SK-N-SH (cell line): ENCODE measurements around the gene ZNF735. TPM values are rescaled to one million over a fixed set of nuclear protein-coding genes. Genes with fewer than 3 reads are reported as not detected.
"Not testable (repeated sequence)": the region's sequence is repeated elsewhere in the genome, so short reads cannot be mapped to it uniquely, and the experiment has no call there.

Experiments used
- CTCF ChIA-PET: fragments of 300-600, 350-600 bp; formaldehyde crosslinking; extraction: SDS; loops from one replicate; lab custom pipeline; 2021; lab: Yijun Ruan, JAX
- POLR2A ChIA-PET: fragments of 350-600 bp; sonication (Branson Sonifier 250); formaldehyde crosslinking; extraction: SDS; loops from one replicate; lab custom pipeline; 2020; ENCODE audit warnings: antibody characterized with exemption, inconsistent platforms; lab: Yijun Ruan, JAX
- DNase-seq: peaks from one replicate; pipeline ENCODE4 v3.0.0; 2012
- H2AFZ ChIP-seq: fragments of 200-600 bp; sonication (generic); 2 replicates; pipeline ENCODE4 v1.8.1; 2016; ENCODE audit warnings: antibody characterized with exemption, mild to moderate bottlenecking, low read depth
- H3F3A ChIP-seq: fragments of 200-600 bp; sonication (generic); replicated peaks from 2 replicates; pipeline ENCODE3; 2016; ENCODE audit warnings: antibody characterized with exemption, mild to moderate bottlenecking; ENCODE audit not compliant: insufficient read depth
- H3K27ac ChIP-seq, 2 experiments: fragments of 200-500 bp in 1 of 2; fragments of 200-600 bp in 1 of 2; sonication (Bioruptor generic) in 1 of 2; sonication (generic), shearing (Covaris generic) in 1 of 2; 2 replicates each; pipeline versions ENCODE4 v1.5.1 to v1.6.1; 2014 to 2016; ENCODE audit warnings: low read depth in 2 of 2, inconsistent platforms in 1 of 2, low read length in 1 of 2, mild to moderate bottlenecking in 1 of 2, mixed read lengths in 1 of 2
- H3K27me3 ChIP-seq: fragments of 200-600 bp; sonication (generic), shearing (Covaris generic); 2 replicates; pipeline ENCODE4 v1.6.1; 2016; ENCODE audit warnings: mixed run types; ENCODE audit not compliant: insufficient read depth
- H3K36me3 ChIP-seq, 2 experiments: fragments of 200-500 bp in 1 of 2; fragments of 200-600 bp in 1 of 2; sonication (Bioruptor generic) in 1 of 2; sonication (generic) in 1 of 2; replicated peaks in 1 of 2; 2 replicates each; pipeline versions ENCODE3 to v1.5.1; 2014 to 2016; ENCODE audit warnings: low read length in 1 of 2, mild to moderate bottlenecking in 1 of 2; ENCODE audit not compliant: insufficient read depth in 2 of 2, control insufficient read depth in 1 of 2
- H3K4me1 ChIP-seq, 2 experiments: fragments of 200-500 bp in 1 of 2; fragments of 200-600 bp in 1 of 2; sonication (Bioruptor generic) in 1 of 2; sonication (generic), shearing (Covaris generic) in 1 of 2; 2 replicates each; pipeline versions ENCODE4 v1.5.1 to v1.6.1; 2014 to 2016; ENCODE audit warnings: low read depth in 1 of 2, low read length in 1 of 2, mixed run types in 1 of 2; ENCODE audit not compliant: insufficient read depth in 2 of 2, control insufficient read depth in 1 of 2
- H3K4me2 ChIP-seq: fragments of 200-600 bp; sonication (generic), shearing (Covaris generic); 2 replicates; pipeline ENCODE4 v1.6.1; 2017; ENCODE audit warnings: mixed run types
- H3K4me3 ChIP-seq, 2 experiments: fragments of 200-500 bp in 1 of 2; fragments of 200-600 bp in 1 of 2; sonication (Bioruptor generic) in 1 of 2; sonication (generic), shearing (Covaris generic) in 1 of 2; 2 replicates each; pipeline versions ENCODE4 v1.5.1 to v1.8.1; 2014 to 2016; ENCODE audit warnings: low read depth in 2 of 2, inconsistent platforms in 1 of 2, low read length in 1 of 2, mild to moderate bottlenecking in 1 of 2, mixed read lengths in 1 of 2, moderate library complexity in 1 of 2
- H3K79me2 ChIP-seq: fragments of 200-600 bp; sonication (generic); 2 replicates; pipeline ENCODE4 v1.8.1; 2017; ENCODE audit warnings: mild to moderate bottlenecking; ENCODE audit not compliant: insufficient read depth
- H3K9ac ChIP-seq: fragments of 200-600 bp; sonication (generic); 2 replicates; pipeline ENCODE4 v1.6.1; 2017; ENCODE audit warnings: mixed run types
- H3K9me2 ChIP-seq: fragments of 200-600 bp; sonication (generic); 2 replicates; pipeline ENCODE4 v1.6.1; 2017; ENCODE audit warnings: mixed run types
- H3K9me3 ChIP-seq: fragments of 200-600 bp; sonication (generic); 2 replicates; pipeline ENCODE4 v1.6.1; 2017; ENCODE audit warnings: mixed run types, mild to moderate bottlenecking, moderate library complexity
- H4K20me1 ChIP-seq: fragments of 200-600 bp; sonication (generic); 2 replicates; pipeline ENCODE4 v1.6.1; 2017; ENCODE audit warnings: mild to moderate bottlenecking, mixed run types; ENCODE audit not compliant: insufficient read depth
- EZH2phosphoT487 ChIP-seq: fragments of 200-600 bp; sonication (generic); IDR thresholded peaks from 2 replicates; pipeline ENCODE4 v1.6.1; 2017; ENCODE audit warnings: low read depth, mixed run types, mild to moderate bottlenecking, antibody characterized with exemption, moderate library complexity, borderline replicate concordance
- MEF2A ChIP-seq: IDR thresholded peaks from 2 replicates; pipeline ENCODE4 v1.4.0; 2012; ENCODE audit warnings: low read depth, borderline replicate concordance
- POLR2AphosphoS5 ChIP-seq: IDR thresholded peaks from 2 replicates; pipeline ENCODE4 v1.6.1; 2012; ENCODE audit warnings: low read depth, low read length
- YY1 ChIP-seq: IDR thresholded peaks from 2 replicates; pipeline ENCODE4 v1.4.0; 2012; ENCODE audit warnings: low read depth, mild to moderate bottlenecking
- WGBS: methylation state at CpG from one replicate; pipeline ENCODE4 v1.1.6; 2017; ENCODE audit warnings: low lambda C conversion rate; 5-methylcytosine and 5-hydroxymethylcytosine counted together
- polyA plus RNA-seq, 3 experiments: library from polyadenylated mRNA; depleted of rRNA; stranded (reverse); fragments of >200 nt; gene quantifications; 2 replicates each; pipeline ENCODE4 v1.2.3, GENCODE V29; 2012

ZNF735 gene
- polyA plus RNA-seq, 1 of the 3 experiments (the other 2 are of a cell fraction): not detected

GRCh38 chr7:64192775-64193174 is 14.2 kb upstream of the ZNF735 start (continued):
- TF ChIP-seq MEF2A: no peak

DNA sequence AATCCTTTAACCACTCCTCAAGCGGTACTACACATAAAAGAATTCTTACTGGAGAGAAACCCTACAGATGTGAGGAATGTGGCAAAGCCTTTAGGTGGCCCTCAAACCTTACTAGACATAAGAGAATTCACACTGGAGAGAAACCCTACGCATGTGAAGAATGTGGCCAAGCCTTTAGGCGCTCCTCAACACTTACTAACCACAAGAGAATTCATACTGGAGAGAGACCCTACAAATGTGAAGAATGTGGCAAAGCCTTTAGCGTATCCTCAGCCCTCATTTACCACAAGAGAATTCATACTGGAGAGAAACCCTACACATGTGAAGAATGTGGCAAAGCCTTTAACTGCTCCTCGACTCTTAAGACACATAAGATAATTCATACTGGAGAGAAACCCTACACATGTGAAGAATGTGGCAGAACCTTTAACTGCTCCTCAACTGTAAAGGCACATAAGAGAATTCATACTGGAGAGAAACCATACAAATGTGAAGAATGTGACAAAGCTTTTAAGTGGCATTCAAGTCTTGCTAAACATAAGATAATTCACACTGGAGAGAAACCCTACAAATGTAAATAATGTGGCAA is 12.8 kb downstream of the ZNF735 start:
- 5% methylated on average over 5 of the region's 5 CpGs for WGBS
- DNase-seq, H3K9me2 ChIP-seq, H3F3A ChIP-seq, H3K36me3 ChIP-seq, H3K79me2 ChIP-seq, H3K4me3 ChIP-seq, H3K9ac ChIP-seq, POLR2A ChIA-PET, H4K20me1 ChIP-seq, CTCF ChIA-PET, H2AFZ ChIP-seq, H3K27ac ChIP-seq, H3K4me1 ChIP-seq, H3K27me3 ChIP-seq, H3K4me2 ChIP-seq: not testable (repeated sequence)
- peaks cover 19% of the 10 kb centered on the region for H3K9me3 ChIP-seq

DNA sequence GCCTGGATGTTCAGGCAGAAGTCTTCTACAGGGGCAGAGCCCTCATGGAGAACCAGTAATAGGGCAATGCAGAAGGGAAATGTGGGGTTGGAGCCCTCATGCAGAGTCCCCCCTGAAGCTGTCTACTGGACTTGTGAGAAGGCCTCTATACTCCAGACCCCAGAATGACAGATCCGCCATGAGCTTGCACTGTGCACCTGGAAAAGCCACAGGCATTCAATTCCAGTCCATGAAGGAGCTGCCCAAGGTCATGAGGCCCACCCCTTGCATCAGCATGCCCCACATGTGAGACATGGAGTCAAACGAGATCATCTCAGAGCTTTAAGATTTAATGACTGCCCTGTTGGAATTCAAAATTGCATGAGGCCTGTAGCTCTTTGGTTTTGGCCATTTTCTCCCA is 16.4 kb downstream of the ZNF735 start:
- CTCF ChIA-PET: no interaction called here
- DNase-seq: no peak

DNA sequence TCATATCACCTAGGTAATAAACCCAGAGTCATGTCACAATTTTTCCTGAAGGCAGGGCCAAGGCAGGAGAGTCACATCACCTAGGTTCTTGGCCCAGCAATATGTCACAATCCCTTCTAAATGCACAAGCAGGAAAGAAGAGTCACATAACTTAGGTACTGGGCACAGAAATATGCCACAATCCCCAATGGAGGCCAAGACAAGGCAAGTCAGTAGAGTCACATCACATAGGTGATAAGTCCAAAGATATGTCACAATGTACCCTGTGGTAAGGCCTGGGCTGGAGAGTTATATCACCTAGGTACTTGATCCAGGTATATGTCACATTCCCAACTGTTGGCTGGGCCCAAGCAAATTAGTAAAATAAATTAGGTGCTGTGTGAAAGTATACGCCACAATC is 21.2 kb downstream of the ZNF735 start, which contains the start of gene ZNF679:
Gene ZNF679, plus strand, starts transcription at position 301 of the 400 bp plus-strand sequence. CDS start 20,644 bp downstream, outside the sequence.
- DNase-seq, H3K27ac ChIP-seq, H3K9ac ChIP-seq, H4K20me1 ChIP-seq, H2AFZ ChIP-seq, CTCF ChIA-PET, H3K79me2 ChIP-seq, H3K9me2 ChIP-seq, H3K4me1 ChIP-seq, H3F3A ChIP-seq, POLR2A ChIA-PET, H3K36me3 ChIP-seq, H3K27me3 ChIP-seq, H3K4me3 ChIP-seq, H3K9me3 ChIP-seq, H3K4me2 ChIP-seq: not testable (repeated sequence)
- WGBS: 50% methylated on average over 1 of the region's 1 CpG

More for the DNA sequence above, 16.4 kb downstream of the ZNF735 start:
- no peaks in the 10 kb centered on the region for H3K4me1 ChIP-seq
- no peak overlapping the region for H2AFZ ChIP-seq
- H3K9ac ChIP-seq: no peak overlapping the region
- 3% methylated on average over 2 of the region's 2 CpGs for WGBS
- POLR2A ChIA-PET: no interaction called here
- H3K9me2 ChIP-seq: no peaks in the 10 kb centered on the region
- H3K79me2 ChIP-seq: no peaks in the 10 kb centered on the region
- H3K9me3 ChIP-seq: peaks cover 10% of the 10 kb centered on the region; the same call in 1 of the 2 replicates
- TF ChIP-seq POLR2AphosphoS5: no peak
- no peak for TF ChIP-seq YY1
- TF ChIP-seq EZH2phosphoT487: no peak
- H4K20me1 ChIP-seq: no peaks in the 10 kb centered on the region
- H3K4me3 ChIP-seq: no peak overlapping the region
- no peaks in the 10 kb centered on the region for H3K27me3 ChIP-seq
- no peaks in the 10 kb centered on the region for H3F3A ChIP-seq
- H3K27ac ChIP-seq: no peak overlapping the region
- no peaks in the 10 kb centered on the region for H3K36me3 ChIP-seq
- H3K4me2 ChIP-seq: no peak overlapping the region
